Peyer's patch (tissue), 4 donors: ENCODE data around the gene MPPE1.
"Not testable (repeated sequence)": the region's sequence is repeated elsewhere in the genome, so short reads cannot be mapped to it uniquely, and the experiment has no call there.

Experiments used
- POLR2A ChIP-seq, 2 donors: fragments of 450-650 bp; IDR thresholded peaks; one replicate each; pipeline ENCODE4 v1.5.1; 2017; ENCODE audit warnings: antibody characterized with exemption in 2 of 2, mild to moderate bottlenecking in 2 of 2, moderate library complexity in 2 of 2
- TF ChIP-seq, protein P1 (sequence below), 6 experiments: fragments of 450-650 bp in 4 of 6; fragments of 200-600 bp in 2 of 6; sonication (generic) in 1 of 6; IDR thresholded peaks; one replicate each; pipeline ENCODE4 v1.5.1; 2017 to 2019; ENCODE audit warnings: antibody characterized with exemption in 6 of 6, mild to moderate bottlenecking in 3 of 6, moderate library complexity in 1 of 6

GRCh38 chr18:11854554-11854953 is 53.6 kb downstream of the MPPE1 start:
- TF ChIP-seq, protein P1, sequence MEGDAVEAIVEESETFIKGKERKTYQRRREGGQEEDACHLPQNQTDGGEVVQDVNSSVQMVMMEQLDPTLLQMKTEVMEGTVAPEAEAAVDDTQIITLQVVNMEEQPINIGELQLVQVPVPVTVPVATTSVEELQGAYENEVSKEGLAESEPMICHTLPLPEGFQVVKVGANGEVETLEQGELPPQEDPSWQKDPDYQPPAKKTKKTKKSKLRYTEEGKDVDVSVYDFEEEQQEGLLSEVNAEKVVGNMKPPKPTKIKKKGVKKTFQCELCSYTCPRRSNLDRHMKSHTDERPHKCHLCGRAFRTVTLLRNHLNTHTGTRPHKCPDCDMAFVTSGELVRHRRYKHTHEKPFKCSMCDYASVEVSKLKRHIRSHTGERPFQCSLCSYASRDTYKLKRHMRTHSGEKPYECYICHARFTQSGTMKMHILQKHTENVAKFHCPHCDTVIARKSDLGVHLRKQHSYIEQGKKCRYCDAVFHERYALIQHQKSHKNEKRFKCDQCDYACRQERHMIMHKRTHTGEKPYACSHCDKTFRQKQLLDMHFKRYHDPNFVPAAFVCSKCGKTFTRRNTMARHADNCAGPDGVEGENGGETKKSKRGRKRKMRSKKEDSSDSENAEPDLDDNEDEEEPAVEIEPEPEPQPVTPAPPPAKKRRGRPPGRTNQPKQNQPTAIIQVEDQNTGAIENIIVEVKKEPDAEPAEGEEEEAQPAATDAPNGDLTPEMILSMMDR (IDR thresholded peaks at IDR 0.05) = not testable (repeated sequence)
- TF ChIP-seq POLR2A (IDR thresholded peaks at IDR 0.05) = not testable (repeated sequence)
